Activated gamma-delta T cell treated with anti-CD3 and anti-CD28 coated beads, Interleukin-2, amount 50 U/mL, for 16 hours (primary cell): ENCODE measurements around the gene BBX.

Experiments
- DNase-seq: peaks from one replicate; pipeline ENCODE4 v3.0.0-alpha.2; 2020; ENCODE audit warnings: low read depth

The BBX gene

DNA sequence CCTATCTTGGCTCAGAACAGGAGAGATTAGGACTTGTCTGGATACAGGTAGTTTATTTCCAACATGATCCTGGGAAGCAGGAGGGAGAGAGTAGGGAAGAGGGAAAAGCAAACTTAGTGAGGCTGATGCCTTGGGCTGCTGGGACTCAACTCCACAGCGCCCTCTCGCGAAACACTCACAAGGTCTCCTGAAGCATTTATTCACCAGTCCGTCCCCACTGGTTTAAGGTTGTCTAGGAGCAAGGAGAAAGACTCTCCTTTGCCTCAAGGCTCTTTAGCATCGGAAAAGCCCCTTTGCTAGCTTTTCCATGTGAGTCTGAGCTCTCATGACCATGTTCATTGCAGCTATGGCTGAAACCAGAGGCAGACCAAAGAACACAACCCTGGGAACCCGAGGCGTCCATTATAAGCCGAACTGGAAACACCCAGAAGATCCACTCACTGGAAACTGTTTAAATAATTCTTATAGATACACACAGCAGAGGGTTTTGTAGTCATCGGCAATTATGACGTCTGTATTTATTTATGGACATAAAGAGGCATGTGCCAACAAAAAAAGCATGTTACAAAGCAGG lies 323.6 kb downstream of the BBX start:
- DNase-seq = no peak

- DNase-seq = no peak
Measured at GRCh38 chr3:107847791-107848190, 325.0 kb downstream of the BBX start.

- DNase-seq = no peak
Measured at GRCh38 chr3:107848351-107848915, 325.7 kb downstream of the BBX start.

DNA sequence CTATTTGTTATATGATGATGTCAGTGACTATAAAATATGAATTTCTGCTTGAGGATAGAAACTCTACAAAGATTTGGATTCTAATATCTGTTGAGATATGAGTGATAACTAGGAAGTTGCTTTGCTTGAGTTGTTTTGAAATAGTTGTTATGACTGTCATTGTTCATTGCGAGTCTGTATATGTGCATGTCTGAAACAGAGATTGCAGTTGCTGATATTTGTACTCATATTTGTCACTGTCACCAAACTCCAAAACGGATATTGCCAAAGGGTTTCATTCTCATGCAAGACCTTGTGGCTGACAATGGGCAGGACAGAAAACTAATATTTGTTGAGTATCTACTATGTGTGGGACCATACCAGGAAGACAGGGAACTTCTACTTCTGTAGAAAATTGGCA lies 327.9 kb downstream of the BBX start:
- no peak for DNase-seq

- DNase-seq = no peak
Measured at GRCh38 chr3:107853821-107854220, 331.1 kb downstream of the BBX start.

DNA sequence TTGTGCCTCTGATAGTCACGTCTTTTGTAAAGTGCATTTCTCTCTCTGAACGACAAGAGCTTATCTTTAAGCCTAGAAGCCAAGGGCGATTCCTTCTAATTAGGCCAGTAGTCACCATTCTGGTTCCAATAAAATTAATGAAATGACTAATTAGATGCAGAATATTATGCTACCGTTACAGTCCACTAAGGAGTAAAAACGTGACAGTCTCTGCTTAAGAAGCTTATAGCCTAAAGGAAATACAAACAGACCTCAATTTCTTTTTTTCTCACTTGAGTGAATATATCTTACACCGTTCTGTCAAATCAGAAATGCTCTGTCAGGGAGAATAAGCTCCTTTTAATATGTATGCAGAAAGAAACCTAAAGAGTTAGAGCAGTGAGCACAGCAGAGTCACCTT lies 332.0 kb downstream of the BBX start:
- DNase-seq = no peak

DNA sequence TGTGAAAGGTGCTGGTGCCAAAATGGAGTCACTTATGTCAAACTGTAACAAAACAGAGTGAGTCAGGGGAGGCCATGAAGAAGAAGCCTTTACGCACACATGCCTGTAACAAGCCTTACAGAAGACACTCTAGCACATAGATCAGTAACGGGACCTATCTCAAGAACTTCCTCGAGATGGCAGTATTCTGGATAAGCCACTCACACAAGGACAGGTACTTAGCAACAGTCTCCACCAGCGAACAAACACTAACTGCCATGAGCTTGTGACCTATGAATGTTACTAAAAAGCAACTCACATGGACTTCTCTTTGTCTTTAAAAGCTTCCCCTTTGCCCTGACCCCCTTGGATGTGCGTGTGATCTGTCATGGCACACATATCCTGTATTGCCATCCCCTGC lies 332.9 kb downstream of the BBX start:
- no peak for DNase-seq

DNA sequence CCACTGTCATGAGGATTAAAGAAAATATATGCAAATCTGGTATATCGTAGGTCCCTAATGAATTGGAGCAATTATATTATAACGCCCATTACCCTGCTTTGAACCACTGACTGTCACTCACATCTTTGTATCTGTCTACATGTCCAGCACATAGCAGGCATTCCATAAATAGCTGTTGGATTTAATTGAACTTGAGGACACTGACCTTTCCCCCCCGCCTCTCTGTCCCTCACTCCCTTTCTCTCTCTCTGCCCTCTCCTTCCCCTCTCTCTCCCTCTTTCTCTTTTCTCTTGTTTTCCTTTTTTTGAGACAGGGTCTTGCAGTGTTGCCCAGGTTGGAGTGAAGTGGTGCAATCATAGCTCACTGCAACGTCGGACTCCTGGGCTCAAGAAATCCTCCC lies 335.1 kb downstream of the BBX start:
- DNase-seq = no peak

- DNase-seq = no peak
Measured at GRCh38 chr3:107858876-107859275, 336.1 kb downstream of the BBX start.
